NCI-H1105 (cell line): ENCODE data around the gene TMEM63A.
"Not testable (repeated sequence)": the region's sequence is repeated elsewhere in the genome, so short reads cannot be mapped to it uniquely, and the experiment has no call there.

Experiments used
- DNase-seq: peaks from one replicate; lab custom pipeline; 2025; lab: John Stamatoyannopoulos, UW

The TMEM63A gene

DNA sequence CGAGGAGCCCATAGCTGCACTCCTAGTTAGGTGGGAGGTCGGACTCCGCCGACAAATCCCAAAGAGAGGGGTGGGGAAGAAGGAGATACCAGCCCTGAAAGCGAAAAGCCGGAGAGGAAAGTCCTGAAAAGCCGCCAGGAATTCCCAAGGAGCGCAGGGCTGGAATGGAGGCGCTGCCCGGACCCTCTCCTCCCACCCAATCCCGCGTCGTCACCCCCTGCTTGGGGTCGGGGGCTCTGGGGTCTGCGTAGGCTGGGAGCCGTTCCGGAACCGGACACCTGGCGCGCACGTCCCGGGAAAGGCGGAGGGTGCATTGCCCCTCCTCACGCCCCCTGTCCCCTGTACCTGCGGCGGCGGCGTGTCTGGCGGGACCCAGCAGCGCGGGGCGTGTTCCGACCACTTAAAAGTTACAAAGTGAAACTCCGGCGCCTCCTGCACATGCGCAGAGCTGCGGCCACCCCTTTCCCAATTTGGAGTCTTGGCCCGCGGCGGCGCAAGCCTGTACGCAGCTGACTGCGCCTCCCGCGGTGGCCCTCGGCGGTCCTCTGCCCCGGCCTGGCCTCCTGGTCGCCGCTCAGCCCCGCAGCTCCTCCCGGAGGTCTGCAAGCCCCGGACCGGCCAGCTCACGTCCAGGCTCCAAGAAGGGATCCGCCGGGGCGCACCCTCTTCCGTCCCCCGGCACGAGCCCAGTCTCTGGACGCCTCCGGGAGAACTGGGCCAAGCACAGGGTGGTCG, at the start of gene TMEM63A:
Gene TMEM63A, minus strand, starts transcription at position 422 of the 735 bp plus-strand sequence. CDS start 4,800 bp downstream, outside the sequence.
- DNase-seq = no peak

- no peak for DNase-seq
Observed at GRCh38 chr1:225931270-225932136, 49.3 kb upstream of the TMEM63A start.

GRCh38 chr1:225930566-225930965, 48.4 kb upstream of the TMEM63A start:
- no peak for DNase-seq

DNA sequence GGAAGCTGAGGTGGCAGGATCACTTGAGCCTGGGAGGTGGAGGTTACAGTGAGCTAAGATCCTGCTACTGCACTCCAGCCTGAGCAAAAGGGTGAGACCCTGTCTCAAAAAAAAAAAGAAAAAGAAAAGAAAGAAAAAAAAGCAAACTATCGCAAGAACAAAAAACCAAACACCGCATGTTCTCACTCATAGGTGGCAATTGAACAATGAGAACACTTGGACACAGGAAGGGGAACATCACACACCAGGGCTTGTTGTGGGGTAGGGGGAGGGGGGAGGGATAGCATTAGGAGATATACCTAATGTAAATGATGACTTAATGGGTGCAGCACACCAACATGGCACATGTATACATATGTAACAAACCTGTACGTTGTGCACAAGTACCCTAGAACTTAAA, 47.3 kb upstream of the TMEM63A start:
- DNase-seq = not testable (repeated sequence)

DNA sequence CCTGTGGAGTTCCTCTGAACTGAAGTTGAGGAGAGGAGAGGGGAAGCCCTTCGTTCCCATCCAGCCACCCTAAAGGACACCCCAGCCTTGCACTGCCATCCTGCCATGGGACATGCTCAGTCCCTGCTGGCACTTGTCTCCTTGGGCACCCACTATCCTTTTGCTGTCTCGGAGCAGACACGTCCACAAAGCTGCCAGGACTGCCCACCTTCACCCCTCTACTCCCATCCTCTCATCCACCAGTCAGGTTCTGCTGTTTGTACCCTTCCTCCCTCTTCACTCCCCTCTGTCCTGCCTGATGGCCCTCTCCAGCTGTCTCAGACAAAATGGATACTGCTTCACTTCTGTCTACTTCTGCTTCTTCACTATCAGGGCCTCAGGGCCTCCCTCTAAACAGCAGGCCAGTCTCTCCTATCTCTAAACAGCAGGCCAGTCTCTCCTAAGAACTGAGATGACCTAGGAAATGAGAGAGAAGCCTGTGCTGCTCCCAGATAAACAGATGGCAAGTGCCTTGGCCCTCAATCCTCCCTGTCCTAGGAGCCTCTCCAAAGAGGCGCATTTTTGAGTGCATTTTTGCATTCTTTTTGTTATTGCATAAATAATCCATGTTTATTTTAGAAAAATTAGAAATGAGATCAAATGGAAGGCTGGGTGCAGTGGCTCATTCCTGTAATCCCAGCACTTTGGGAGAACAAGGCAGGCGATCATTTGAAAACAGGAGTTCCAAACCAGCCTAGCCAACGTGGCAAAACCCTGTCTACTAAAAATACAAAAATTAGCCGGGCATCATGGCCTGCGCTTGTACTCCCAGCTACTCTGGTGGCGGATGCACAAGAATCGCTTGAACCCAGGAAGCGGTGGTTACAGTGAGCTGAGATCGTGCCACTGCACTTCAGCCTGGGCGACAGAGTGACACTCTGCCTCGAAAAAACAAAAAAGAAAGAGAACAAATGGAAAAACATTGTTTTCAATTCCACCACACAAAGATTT, 46.3 kb upstream of the TMEM63A start:
- no peak for DNase-seq

DNA sequence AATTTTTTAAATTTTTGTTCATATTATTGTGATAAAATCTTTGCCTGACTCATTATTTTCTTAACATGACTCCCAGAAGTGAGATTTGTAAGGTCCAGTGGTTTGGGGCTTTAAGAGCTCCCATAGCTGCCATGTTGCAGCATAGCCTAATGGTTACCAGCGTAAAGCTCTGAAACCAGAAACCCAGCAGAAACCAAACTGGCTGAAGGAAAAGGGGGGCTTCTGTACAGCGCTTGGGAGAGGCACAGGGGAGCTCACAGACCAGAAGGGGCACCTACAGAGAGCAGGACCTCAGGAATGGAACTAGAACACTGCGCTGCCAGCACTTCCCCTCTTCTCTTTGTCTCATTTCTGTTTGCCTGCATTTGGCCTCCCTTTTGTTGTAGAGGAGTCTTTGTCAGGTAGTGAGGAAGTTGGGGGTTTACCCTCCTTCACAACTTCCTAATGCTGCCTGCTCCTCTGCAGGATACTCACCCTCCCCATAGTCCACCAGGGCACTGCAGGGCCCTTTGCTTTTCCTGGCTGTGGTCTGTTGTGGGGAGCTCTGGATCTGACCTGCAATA, 44.5 kb upstream of the TMEM63A start:
- no peak for DNase-seq

DNA sequence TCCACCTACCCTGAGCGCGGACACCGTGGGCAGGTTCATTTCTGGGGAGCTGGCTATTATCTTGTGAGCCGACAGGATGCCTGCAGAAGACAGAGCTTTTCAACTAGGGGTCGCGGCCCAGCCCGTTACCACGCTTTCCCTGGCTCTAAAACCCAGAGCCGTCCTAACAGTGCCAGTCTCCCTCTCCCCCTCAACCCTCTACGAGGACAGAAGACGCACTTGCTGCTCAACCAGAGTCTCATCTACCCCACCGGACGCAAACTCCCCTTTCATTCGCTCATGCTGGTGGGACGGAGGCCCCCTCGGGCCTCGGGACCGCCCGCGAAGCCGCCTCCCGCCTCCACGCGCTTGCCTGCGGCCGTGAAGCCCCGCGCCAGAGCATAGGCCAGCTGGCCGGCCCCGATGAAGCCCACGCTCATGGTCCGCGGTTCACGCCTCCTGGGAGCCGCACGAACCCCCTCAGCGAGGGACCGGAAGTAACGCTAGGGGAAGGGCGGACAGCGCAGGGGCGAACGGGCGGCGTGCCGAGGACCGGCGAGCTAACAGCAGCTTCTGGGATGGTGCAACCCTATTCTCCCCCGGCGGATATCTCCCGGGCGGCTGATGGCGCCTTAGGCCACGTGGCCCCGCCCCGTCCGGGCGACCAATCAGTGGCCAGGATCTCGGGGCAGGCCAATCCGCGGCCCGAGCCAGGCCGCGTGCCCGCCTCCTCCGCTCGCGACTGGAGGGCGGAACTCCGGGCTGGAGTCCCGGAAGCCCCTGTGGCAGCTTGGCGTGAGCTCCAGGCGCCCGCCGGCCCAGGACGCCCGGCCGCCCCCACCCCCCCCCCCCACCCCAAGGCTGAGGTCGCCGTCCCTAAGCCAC, 41.7 kb upstream of the TMEM63A start, which contains the start of gene PYCR2:
Gene PYCR2, minus strand, starts transcription at position 559 of the 864 bp plus-strand sequence. Its CDS starts 140 bp downstream, at position 419.
- peak; percentile 81 for DNase-seq

GRCh38 chr1:225923381-225923691, 41.2 kb upstream of the TMEM63A start:
- no peak for DNase-seq

DNA sequence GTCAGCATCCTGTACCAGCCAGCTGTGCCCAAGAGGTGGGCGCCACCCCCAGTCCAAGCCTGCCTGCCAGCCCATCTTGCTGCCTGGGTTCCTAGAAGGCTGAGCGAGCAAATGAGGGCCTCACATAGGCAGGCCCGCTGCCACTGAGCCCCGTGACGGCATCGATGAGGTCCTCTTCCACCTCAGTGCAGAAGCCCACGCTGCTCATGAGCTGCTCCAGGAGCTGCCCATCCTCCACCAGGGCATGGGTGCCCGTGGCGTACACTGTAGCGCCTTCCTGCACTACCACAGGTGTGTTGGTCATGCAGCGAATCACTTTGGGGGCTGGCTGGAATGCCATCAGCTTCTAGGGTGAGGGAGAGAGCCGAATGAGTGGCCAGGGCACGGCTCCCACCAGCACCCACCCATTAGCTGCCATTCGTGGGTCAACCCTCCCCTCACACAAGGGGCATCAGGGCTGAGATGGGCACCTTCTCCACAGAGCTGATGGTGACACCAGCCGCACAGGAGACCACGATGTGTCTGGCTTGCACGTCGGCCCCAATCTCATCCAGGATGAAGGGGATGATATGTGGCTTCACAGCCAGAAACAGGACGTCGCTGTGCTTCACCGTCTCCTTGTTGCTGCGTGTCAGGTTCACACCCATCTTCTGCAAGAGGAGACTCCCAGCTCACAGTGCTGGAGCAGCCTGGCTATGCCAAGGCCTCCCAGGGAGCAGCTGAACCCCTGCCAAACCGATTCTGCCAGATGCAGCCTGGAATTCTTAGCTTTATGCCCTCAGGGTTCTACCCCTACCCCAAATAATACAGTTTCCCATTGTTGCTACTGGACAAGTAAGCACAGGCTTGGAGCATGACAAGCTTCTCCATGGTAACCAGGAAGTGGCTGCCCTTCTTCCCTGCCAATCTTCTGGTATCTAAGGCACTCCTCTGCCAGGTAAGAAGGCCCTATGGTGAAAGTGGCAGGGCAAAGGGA, 39.8 kb upstream of the TMEM63A start:
- DNase-seq = peak; percentile 79

- DNase-seq = peak; percentile 54
Observed at GRCh38 chr1:225919906-225920305, 37.7 kb upstream of the TMEM63A start.

- DNase-seq = no peak
Observed at GRCh38 chr1:225918280-225918679, 36.1 kb upstream of the TMEM63A start.

GRCh38 chr1:225917536-225917935, 35.4 kb upstream of the TMEM63A start:
- DNase-seq = no peak

DNA sequence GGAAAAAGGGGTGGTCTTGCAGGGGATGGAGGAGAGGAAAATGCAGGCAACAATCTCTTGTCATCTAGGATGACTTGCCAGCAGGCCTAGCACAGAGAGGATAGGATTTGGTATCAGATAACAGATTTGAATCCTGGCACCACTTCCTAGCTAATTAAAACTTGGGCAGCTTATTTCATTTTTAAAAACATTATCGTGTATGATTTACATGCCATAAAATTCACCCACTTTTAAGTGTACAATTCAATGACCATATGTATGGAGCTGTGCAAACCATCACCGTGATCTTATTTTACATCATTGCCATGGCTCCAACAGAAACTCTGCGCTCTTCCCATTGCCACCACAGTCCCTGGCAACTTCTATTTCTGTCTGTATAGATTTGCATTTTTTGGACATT, 34.9 kb upstream of the TMEM63A start:
- DNase-seq = no peak

GRCh38 chr1:225915538-225915991, 33.4 kb upstream of the TMEM63A start:
- peak; percentile 6 for DNase-seq

- DNase-seq = no peak
Observed at GRCh38 chr1:225914947-225915346, 32.8 kb upstream of the TMEM63A start.

DNA sequence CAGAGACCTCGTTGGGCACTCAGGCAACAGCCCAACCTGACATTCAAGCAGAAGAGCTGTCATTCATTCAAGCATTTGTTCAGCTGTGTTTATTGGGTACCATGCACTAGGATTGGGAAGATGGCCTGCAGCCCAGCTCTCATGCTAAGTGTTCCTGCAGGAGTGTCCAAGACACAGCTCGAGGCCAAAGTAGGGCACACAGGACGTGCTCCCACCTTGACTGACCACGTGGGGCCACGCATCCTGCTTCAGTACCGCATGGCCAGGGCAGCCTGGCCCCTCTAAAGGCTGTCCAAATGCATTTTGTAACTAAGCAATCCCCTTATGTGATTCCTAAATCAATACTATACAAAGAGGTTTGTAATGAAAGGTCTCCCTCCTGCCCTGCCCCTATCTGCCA, 32.2 kb upstream of the TMEM63A start:
- no peak for DNase-seq

GRCh38 chr1:225911191-225912130, 29.3 kb upstream of the TMEM63A start:
- no peak for DNase-seq

DNA sequence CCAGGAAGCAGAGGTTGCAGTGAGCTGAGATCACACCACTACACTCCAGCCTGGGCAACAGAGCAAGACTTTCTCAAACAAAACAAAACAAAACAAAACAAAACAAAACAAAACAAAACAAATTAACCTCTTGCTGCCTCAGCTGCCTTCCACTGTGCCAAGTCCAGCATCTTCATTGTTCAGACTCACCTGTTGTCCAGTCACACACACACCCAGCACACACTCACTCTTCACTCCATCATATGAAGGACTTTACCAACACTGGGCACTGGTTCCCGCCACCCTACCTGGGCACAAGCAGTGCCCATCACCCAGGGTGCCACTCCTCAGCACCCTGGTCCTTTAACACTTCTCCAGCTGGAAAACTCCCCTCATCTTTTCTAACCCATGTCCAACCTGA, 27.3 kb upstream of the TMEM63A start:
- DNase-seq = no peak
